Ascending aorta (tissue), 2 donors: Measurements from ENCODE around the gene SLC34A2. TPM values are rescaled to one million over a fixed set of nuclear protein-coding genes. Genes with fewer than 3 reads are reported as not detected.
"Not testable (repeated sequence)": the region's sequence is repeated elsewhere in the genome, so short reads cannot be mapped to it uniquely, and the experiment has no call there.

Source experiments
- DNase-seq, 2 donors: peaks; one replicate each; pipeline ENCODE4 v3.0.0-alpha.2; 2019; ENCODE audit warnings: low spot score in 2 of 2
- H3K27ac ChIP-seq, 2 donors: fragments of 200-600 bp; sonication (generic); one replicate each; pipeline ENCODE4 v1.5.1; 2016 to 2017; ENCODE audit warnings: mild to moderate bottlenecking in 1 of 2
- H3K27me3 ChIP-seq: fragments of 200-600 bp; sonication (generic); one replicate; pipeline ENCODE4 v1.5.1; 2017
- H3K36me3 ChIP-seq, 2 donors: fragments of 200-600 bp; sonication (generic); one replicate each; pipeline ENCODE4 v1.5.1; 2016
- H3K4me1 ChIP-seq, 2 donors: fragments of 200-600 bp; sonication (generic); one replicate each; pipeline ENCODE4 v1.5.1; 2016 to 2017; ENCODE audit warnings: mild to moderate bottlenecking in 1 of 2
- H3K4me3 ChIP-seq, 2 donors: fragments of 200-600 bp; sonication (generic); one replicate each; pipeline ENCODE4 v1.5.1; 2016 to 2017; ENCODE audit warnings: mild to moderate bottlenecking in 1 of 2
- H3K9me3 ChIP-seq, 2 donors: fragments of 200-600 bp; sonication (generic); one replicate each; pipeline ENCODE4 v1.5.1; 2016
- intact Hi-C: fragments of 100-400 bp; cut with DNase I; formaldehyde crosslinking; loops from one replicate; pipeline ENCODE4 v1.15.1; 2023
- total RNA-seq: library from RNA; depleted of rRNA; stranded (reverse); fragments of >200 nt; gene quantifications from one replicate; pipeline ENCODE4 v1.1.0, GENCODE V29; 2016
- TF ChIP-seq, protein P1 (sequence below), 3 experiments: fragments of 200-600 bp in 2 of 3; fragments of 450-650 bp in 1 of 3; sonication (generic) in 2 of 3; IDR thresholded peaks; one replicate each; pipeline ENCODE4 v1.5.1; 2016 to 2019; ENCODE audit warnings: antibody characterized with exemption in 3 of 3, mild to moderate bottlenecking in 1 of 3, moderate library complexity in 1 of 3

The SLC34A2 gene
- total RNA-seq, 1 donor from 2014 or later = not detected

- intact Hi-C loops = no loop called here
- TF ChIP-seq, protein P1, sequence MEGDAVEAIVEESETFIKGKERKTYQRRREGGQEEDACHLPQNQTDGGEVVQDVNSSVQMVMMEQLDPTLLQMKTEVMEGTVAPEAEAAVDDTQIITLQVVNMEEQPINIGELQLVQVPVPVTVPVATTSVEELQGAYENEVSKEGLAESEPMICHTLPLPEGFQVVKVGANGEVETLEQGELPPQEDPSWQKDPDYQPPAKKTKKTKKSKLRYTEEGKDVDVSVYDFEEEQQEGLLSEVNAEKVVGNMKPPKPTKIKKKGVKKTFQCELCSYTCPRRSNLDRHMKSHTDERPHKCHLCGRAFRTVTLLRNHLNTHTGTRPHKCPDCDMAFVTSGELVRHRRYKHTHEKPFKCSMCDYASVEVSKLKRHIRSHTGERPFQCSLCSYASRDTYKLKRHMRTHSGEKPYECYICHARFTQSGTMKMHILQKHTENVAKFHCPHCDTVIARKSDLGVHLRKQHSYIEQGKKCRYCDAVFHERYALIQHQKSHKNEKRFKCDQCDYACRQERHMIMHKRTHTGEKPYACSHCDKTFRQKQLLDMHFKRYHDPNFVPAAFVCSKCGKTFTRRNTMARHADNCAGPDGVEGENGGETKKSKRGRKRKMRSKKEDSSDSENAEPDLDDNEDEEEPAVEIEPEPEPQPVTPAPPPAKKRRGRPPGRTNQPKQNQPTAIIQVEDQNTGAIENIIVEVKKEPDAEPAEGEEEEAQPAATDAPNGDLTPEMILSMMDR (IDR thresholded peaks at IDR 0.05) = no peak
- Histone ChIP-seq H3K36me3 (no peaks in the 10 kb centered on the region), H3K9me3 (no peaks in the 10 kb centered on the region), H3K27me3 (no peaks in the 10 kb centered on the region), H3K4me3 (no peak overlapping the region), H3K27ac (no peak overlapping the region), H3K4me1 (no peaks in the 10 kb centered on the region)
- DNase-seq = no peak
These were observed 1.4 kb upstream of the SLC34A2 start for GRCh38 chr4:25654031-25654970.

DNA sequence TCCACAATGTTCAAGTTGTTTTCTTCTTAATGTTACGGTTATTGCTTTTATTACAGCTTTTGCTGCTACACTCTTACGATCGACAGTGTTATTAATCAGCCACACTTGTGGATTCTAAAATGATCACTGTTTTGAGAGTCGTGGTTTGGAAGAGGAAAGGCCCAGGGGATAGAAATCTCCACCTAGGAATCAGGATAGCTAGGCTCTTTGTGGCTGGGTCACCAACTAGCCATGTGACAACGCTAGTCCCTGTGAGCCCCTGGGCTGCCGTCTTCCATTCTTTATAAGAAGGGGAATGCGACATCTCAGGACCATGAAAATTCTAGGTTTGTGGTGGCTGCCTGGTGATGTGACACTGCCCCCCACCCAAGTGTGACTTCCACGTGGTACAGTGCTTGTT lies 380 bp downstream of the SLC34A2 start:
- DNase-seq = no peak
- no peak overlapping the region for H3K4me3 ChIP-seq
- intact Hi-C loops = no loop called here
- no peaks in the 10 kb centered on the region for H3K36me3 ChIP-seq
- no peaks in the 10 kb centered on the region for H3K27me3 ChIP-seq
- H3K27ac ChIP-seq = no peak overlapping the region
- no peaks in the 10 kb centered on the region for H3K9me3 ChIP-seq
- TF ChIP-seq, protein P1 (IDR thresholded peaks at IDR 0.05) = no peak
- no peaks in the 10 kb centered on the region for H3K4me1 ChIP-seq

GRCh38 chr4:25658357-25658771 lies 2.7 kb downstream of the SLC34A2 start:
- intact Hi-C loops = no loop called here
- H3K9me3 ChIP-seq = no peaks in the 10 kb centered on the region
- no peaks in the 10 kb centered on the region for H3K27me3 ChIP-seq
- no peak overlapping the region for H3K4me3 ChIP-seq
- H3K36me3 ChIP-seq = no peaks in the 10 kb centered on the region
- DNase-seq = no peak
- H3K27ac ChIP-seq = no peak overlapping the region
- TF ChIP-seq, protein P1 (IDR thresholded peaks at IDR 0.05) = no peak
- no peaks in the 10 kb centered on the region for H3K4me1 ChIP-seq

DNA sequence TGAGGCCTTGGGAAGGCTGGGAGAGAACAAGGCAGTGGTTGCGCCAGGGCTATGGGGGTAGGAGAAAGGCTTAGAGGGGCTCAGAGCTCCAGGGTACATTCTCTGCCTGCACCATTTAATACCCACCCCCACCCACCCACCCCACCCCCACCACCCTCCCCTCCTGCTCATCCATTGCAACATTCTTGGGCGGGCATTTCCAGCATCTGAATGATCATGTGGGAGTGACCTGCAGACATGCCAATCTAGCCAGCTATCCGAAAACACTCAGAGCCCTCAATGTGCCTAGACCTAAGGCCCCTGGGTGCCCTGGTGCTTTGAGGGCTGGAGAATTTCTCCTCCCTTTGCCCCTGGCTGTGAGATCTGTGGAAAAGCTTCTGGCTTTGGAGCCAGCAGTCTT lies 3.1 kb downstream of the SLC34A2 start:
- no peak overlapping the region for H3K4me3 ChIP-seq
- H3K4me1 ChIP-seq = no peaks in the 10 kb centered on the region
- H3K27ac ChIP-seq = no peak overlapping the region
- intact Hi-C loops = no loop called here
- no peaks in the 10 kb centered on the region for H3K9me3 ChIP-seq
- TF ChIP-seq, protein P1 (IDR thresholded peaks at IDR 0.05) = no peak
- no peak for DNase-seq
- no peaks in the 10 kb centered on the region for H3K27me3 ChIP-seq
- H3K36me3 ChIP-seq = no peaks in the 10 kb centered on the region

- H3K27ac ChIP-seq, DNase-seq, H3K9me3 ChIP-seq, H3K27me3 ChIP-seq, H3K4me3 ChIP-seq, intact Hi-C loops, H3K4me1 ChIP-seq, H3K36me3 ChIP-seq: not testable (repeated sequence)
These were observed 5.8 kb downstream of the SLC34A2 start for GRCh38 chr4:25661441-25661840.

DNA sequence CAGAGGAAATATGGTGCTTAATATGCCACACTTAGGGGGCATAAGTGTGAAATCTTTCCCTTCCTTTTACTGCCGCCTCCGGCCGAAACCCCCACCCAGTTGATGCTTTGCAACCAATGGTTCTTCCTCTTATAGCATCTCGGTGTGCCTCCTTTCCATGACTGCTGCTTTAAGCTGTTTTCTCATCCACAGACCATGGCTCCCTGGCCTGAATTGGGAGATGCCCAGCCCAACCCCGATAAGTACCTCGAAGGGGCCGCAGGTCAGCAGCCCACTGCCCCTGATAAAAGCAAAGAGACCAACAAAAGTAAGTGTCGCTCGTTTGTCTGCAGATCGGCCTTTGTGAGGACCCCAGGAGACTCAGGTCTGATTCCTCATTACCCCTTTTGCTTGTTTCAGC lies 6.7 kb downstream of the SLC34A2 start:
- Histone ChIP-seq H3K27ac (no peak overlapping the region), H3K9me3 (no peaks in the 10 kb centered on the region), H3K4me1 (no peaks in the 10 kb centered on the region), H3K36me3 (no peaks in the 10 kb centered on the region), H3K27me3 (no peaks in the 10 kb centered on the region), H3K4me3 (no peak overlapping the region)
- no peak for DNase-seq
- intact Hi-C loops = no loop called here
- TF ChIP-seq, protein P1 (IDR thresholded peaks at IDR 0.05) = no peak
